NCI-H2029 treated with DMSO at 0.1 percent for 48 hours (cell line): ENCODE measurements around the gene CLTCL1.
"Not testable (repeated sequence)": the region's sequence is repeated elsewhere in the genome, so short reads cannot be mapped to it uniquely, and the experiment has no call there.

Source experiments
- DNase-seq: peaks from one replicate; lab custom pipeline; 2025; lab: John Stamatoyannopoulos, UW

The CLTCL1 gene

DNA sequence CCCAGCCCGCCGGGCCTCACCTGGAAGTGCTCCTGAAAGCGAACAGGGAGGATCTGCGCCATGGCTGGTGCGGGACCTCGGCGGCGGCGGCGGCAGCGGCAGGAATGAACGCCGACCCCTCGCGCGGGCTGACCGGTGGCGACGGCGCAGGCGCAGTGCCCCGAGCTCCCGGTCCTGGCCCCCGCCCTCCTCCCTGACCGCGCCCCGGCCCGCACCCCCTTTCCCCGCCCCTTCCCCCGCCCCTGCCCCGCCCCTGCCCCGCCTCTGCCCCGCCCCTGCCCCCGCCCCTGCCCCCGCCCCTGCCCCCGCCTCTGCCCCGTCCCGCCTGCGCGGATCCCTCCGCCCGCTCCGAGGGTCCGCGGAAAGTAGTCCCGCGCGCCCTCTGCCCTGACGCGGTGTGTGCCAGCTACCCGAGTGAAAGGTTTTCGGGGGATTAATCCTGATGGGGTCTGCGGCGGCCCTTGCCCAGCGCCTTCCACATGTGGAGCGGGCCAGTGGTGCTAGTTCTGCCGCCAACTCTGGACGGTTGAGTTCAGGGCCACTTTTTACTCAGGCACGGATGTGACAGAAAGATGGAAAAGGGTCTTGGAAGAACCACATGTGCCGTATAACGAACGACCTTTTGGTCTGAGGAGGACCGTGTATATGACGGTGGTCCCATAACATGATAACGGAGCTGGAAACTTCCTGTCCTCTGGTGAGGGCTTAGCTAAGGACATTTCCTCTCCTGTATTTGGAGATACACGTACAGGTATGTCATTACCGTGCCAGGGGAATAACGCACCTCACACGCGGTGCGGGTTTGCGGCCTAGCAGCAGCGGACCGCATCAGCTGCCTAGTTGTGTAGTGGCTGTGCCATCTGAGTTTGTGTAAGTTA, at the start of gene CLTCL1:
Gene CLTCL1 (minus strand): TSS at position 140 of the 878 bp plus-strand sequence. CDS start 78 bp downstream, at position 62.
- DNase-seq: no peak

DNA sequence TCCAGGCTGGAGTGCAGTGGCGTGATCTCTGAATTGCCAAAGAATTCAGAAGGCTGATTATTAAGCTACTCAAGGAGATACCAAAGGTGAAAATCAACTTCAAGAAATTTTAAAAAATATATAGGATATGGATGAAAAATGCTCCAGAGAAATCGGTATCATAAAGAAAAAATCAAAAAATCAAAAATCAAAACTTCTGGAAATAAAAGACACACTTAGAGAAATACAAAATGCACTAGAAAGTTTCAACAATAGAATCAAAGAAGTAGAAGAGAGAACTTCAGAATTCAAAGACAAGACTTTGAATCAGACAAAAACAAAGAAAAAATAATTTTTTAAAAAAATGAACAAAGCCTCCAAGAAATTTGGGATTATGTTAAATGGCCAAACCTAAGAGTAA, 45.6 kb upstream of the CLTCL1 start:
- no peak for DNase-seq

DNA sequence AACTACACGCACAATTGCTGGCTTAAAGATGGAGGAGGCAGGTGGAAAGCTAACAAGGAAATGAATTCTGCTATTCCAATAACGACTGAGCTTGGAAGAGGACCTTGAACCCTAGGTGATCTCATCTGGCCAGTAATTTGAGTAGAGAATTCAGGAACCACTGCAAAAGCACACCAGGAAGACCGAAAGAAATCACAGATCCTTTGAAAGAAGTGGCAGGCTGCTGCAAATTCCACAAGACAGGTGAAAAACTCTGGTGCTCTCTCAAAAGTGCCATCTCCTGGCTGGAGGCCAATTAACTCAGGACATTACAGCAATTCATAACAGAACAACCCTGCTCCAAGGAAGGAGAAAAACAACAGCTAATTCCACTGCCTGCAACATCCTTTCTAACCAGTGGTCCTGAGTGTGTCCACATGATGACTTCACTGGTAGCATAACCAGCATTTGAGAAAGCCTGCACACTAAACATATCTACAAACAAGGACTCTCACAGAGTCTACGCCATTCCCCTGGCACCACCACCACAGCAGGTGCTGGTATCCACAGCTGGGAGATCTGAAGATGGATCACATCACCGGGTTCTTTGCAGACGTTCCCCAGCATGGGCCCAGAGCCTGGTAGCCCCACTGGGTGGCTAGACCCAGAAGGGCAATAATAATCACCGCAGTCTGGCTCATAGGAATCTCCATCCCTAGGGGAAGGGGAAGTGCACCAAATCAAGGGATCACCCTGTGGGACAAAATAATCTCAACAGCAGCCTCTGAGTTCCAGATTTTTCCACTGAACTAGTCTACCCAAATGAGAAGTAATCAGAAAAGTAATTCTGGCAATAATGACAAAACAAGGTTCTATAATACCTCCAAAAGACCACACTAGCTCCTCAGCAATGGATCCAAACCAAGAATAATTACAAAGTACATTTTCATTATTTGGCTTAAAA, 44.9 kb upstream of the CLTCL1 start:
- DNase-seq: no peak

DNA sequence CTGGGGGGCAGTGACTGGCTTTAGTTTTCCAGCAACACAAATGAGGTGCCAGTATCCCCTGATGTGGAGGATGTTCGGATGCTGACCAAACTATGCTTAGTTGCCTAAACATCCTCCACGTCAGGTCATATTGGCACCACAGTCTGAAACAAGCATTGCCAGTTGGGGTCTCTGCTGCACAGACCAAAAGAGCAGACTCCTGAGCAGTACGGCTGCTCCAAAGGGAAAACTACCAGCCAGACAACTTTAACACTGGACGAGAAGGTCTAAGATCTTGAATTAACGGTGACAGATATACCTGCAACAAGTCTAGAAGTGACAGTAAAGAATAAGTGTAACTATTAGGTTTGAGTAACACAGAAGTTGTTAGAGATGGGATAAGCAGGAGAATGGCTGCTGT, 40.5 kb upstream of the CLTCL1 start:
- no peak for DNase-seq

DNA sequence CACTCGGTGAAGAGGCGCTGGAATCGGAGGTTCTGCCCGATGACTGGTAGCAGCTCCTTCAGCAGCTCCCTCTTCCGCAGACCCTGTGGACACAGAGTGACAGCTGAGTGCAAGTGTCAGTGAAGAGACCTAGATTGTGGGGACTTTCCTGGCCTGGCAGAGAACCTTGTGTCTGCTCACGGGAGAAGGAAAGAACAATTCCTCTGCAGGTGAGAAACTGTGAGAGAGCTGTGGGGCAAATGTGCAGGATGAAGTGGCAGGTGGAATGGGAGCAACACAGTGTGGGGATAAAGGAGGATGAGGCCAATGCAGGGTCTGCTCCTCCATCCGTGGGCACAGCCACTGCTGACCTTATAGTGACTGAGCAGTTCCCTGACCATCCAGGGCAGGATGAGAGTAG, 40.0 kb upstream of the CLTCL1 start:
- no peak for DNase-seq

DNA sequence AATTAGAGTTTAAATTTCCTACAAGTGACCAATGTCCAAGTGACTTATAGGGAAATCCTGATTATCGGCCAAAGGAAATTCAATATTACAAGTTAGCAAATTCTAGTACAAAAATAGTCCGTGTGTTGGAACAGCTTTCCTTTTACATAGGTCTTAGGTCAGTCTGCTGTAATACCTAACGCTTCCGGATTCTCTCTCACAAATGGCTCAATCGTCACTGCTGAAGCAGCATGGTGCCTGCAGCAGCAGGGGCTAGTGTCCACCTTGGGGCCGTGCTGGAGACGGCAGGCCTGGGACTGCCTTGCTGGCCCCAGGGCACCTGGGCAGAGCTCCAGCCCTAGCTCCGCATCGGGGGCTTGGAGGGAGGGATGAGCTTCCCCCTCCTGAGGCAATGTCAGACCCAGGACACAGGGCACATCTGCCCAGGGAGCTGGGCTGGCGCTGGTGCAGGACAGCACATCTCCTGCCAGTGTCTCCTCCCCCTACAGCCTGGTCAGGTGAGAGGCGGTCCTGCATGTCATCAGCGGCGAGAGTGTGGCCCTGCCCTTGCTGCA, 39.4 kb upstream of the CLTCL1 start:
- no peak for DNase-seq

DNA sequence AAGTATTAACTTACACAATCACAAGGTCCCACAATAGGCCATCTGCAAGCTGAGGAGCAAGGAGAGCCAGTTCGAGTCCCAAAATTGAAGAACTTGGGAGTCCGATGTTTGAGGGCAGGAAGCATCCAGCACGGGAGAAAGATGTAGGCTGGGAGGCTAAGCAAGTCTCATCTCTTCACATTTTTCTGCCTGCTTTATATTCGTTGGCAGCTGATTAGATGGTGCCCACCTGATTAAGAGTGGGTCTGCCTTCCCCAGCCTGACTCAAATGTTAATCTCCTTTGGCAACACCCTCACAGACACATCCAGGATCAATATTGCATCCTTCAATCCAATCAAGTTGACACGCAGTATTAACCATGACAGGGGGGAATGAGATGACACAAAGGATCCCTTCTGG, 38.7 kb upstream of the CLTCL1 start:
- DNase-seq: not testable (repeated sequence)

DNA sequence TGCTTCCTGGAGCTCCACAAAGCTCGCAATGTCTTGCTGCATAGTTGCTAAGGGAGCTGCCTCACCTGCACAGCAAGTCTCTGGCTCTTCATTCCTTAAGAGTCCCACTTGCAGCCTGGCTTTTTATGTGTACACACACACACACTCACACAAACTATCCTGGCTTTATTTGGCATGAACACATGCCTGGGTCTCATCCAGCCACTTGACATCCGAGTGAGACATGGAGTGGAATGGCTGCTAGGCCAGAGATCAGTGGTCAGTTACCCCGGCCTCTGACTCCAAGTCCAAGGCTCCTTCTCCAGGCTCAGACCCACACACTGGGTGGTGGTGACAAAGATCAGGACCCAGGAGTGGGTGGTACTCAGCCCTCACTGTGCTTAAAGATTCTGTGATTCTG, 37.9 kb upstream of the CLTCL1 start:
- no peak for DNase-seq

DNA sequence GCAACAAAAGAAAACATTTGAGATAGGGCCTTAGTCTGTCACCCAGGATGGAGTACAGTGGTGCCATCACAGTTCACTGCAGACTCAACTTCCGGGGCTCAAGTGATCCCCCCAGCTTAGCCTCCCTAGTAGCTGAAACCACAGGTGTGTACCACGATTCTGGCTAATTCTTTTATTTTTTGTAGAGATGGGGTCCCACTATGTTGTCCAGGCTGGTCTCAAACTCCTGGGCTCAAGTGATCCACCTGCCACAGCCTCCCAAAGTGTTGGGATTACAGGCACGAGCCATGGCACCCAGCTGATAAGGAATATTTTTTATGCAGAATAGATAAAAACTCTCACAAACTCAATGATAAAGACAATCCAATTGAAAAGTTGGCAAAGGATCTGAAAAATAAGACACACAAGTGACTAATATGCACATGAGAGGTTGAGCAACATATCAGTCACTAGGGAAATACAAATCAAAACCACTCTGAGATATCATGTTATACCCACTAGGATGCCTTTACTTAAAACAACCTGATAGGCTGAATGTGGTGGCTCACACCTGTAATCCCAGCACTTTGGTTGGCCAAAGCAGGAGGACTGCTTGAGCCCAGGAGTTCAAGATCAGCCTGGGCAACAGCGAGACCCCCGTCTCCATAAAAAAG, 33.9 kb upstream of the CLTCL1 start:
- no peak for DNase-seq

DNA sequence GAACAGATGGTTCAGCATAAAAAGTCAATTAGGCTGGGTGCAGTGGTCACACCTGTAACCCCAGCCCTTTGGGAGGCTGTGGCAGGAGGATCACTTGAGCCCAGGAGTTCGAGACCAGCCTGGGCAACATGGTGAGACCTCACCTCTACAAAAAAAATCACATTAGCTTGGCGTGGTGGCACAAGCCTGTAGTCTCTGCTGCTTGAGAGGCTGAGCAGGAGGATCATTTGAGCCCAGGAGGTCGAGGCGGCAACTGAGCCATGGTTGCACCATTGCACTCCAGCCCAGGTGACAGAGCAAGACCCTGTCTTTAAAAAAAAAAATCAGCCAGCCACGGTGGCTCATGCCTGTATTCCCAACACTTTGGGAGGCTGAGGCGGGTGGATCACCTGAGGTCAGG, 31.9 kb upstream of the CLTCL1 start:
- DNase-seq: not testable (repeated sequence)

DNA sequence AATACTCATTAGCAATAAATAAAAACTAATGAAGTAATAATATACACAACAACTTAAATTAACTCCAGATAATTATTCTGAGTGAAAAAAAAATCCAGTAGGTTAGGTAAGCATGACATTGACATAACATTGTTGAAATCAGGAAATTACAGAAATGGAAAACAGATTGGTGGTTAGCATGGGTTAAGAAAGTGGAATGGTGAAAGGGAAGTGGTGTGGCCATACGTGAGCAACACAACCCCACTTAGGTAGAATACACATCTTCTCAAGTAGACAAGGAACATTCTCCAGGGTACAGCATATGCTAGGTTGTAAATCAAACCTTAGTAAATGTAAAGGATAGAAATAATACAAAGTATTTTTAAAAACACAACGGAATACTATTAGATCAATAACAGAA, 30.2 kb upstream of the CLTCL1 start:
- DNase-seq: no peak

DNA sequence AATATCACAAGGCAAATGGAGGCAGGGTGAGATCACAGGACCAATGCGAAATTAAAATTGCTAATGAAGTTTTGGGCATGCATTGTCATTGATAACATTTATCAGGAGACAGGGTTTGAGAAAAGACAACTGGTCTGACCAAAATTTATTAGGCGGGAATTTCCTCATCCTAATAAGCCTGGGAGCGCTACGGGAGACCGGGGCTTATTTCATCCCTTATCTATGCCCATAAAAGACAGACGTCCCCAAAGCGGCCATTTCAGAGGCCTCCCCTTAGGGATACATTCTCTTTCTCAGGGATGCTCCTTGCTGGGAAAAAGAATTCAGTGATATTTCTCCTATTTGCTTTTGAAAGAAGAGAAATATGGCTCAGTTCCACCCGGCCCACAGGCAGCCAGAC, 28.6 kb upstream of the CLTCL1 start:
- not testable (repeated sequence) for DNase-seq

DNA sequence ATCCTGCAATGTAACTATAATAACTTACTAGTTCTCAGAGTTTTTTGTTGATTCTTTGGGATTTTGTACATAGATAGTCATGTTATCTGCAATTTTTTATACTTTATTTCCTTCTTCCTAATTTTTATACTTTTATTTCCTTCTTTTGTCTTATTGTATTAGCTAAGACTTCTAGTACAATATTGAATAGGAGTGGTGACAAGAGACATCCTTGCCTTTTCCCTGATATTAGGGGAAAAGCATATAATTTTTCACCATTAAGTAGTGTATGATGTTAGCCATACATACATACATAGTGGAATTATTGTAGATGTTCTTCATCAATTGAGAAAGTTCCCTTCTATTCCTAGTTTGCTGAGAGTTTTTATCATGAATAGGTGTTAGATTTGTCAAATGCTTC, 27.8 kb upstream of the CLTCL1 start:
- no peak for DNase-seq

DNA sequence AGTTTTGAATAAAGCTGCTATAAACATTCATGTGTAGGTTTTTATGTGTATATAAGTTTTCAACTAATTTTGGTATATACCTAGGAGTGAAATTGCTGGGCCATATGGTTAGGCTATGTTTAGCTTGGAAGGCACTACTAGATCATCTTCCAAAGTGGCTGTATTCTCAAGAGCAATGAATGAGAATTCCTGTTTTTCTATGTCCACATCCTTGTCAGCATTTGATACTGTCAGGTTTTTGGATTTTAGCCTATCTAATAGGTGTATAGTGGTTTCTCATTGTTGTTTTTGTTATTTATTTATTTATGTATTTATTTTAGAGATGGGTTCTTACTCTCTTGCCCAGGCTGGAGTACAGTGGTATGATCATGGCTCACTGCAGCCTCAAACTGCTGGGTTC, 26.3 kb upstream of the CLTCL1 start:
- no peak for DNase-seq

DNA sequence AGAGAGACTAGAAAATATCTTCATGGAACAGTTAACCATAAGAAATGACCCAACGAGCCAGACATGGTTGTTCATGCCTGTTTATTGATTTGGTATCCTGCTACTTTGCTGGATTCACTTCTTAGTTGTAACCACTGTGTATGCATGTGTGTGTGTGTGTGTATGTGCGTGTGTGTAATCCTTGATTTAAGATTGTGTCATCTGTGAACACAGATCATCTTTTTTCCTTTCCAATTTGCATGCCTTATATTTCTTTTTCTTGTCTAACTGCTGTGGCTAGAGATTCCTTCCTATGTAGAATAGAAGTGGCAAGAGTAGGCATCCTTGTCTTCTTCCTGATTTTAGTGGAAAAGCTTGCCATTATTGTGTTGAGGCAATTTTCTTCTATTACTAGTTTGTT, 16.4 kb upstream of the CLTCL1 start:
- DNase-seq: no peak

DNA sequence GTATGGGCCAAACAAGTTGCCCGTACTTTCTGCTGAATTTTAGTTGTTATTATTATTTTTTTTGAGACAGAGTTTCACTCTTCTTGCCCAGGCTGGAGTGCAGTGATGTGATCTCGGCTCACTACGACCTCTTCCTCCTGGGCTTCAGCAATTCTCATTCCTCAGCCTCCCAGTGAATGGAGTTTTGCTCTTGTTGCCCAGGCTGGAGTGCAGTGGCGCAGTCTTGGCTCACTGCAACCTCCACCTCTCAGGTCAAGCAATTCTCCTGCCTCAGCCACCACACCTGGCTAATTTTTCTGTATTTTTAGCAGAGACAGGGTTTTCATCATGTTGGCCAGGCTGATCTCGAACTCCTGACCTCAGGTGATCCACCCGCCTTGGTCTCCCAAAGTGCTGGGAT, 15.0 kb upstream of the CLTCL1 start:
- not testable (repeated sequence) for DNase-seq

DNA sequence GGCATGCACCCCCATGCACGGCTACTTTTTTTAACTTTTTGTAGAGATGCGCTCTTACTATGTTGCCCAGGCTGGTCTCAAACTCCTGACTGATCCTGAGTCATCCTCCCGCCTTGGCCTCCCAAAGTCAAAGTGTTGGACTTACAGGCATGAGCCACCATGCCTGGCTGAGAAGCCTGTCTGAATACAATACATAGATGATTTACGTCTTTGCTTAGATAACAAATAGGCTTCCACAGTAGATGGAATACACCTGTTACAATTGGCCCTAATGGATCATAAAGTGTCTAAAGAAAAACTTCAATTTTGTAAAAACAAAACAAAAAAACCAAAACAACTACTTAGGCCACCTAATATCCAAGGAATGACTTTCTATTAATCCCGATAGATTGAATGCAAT, 13.0 kb upstream of the CLTCL1 start:
- no peak for DNase-seq

DNA sequence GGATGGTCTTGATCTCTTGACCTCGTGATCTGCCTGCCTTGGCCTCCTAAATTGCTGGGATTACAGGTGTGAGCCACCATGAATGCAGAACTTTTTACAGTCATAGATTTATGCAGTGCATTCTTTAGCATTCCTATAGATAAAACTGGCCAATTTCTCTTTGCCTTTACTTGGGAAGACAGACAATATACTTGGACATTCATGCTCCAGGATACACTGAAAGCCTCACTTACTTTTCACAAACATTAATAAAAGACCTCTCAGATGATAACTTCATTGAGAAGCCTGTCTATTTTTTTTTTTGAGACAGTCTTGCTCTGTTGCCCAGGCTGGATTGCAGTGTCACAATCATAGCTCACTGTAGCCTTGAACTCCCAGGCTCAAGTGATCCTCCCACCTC, 12.3 kb upstream of the CLTCL1 start:
- DNase-seq: no peak

DNA sequence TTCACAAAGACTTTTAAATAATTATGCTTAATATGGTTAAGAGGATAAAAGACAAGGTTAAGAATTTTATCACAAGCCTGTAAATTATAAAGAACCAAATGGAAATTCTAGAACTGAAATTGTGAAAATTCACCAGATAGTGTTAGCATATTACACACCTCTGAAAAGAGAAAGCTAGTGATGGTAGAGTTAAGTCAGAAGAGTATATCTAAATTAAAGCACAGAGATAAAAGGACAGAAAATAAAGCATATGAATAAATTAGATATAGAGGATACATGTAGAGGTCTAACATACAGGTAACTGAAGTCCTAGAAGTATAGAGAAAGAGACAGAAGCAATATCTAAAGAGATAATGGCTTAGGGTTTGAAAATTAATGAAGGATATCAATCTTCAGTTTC, 4.2 kb upstream of the CLTCL1 start:
- DNase-seq: no peak

DNA sequence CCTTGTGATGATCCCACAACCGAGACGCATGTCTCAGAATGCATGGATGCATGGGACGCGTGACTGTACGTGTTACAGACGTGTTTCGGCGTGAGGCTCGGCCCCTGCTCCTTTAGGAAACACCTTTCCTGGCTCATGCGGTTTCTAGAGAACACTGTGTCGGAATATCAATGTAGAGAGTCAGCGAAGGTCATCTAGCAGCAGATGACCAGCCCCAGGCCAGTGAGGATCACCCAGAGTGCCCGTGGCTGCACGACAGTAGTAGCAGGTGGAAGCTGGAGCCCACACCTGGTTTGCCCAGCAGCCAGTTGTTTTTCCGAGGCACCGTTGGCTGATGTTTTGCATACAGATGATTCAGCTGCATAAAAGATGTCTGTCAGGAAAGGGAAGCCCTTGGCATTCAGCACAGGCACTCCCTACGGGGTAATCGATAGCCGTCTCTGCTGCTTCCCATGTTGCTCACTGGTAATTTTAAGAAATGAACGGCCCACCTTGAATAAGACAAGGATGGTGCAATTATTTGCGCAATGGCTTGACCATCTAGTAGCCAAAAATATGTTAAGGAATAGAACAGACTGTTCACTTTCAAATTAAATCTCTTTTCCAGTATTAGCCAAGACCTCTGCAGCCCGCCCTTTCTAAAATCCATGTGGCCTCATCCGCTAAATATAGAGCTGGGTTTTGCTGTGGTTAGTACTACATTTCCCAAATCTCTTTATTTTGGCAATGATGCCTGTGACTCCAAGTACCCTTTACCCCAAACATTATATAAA, 1.1 kb upstream of the CLTCL1 start:
- no peak for DNase-seq

DNA sequence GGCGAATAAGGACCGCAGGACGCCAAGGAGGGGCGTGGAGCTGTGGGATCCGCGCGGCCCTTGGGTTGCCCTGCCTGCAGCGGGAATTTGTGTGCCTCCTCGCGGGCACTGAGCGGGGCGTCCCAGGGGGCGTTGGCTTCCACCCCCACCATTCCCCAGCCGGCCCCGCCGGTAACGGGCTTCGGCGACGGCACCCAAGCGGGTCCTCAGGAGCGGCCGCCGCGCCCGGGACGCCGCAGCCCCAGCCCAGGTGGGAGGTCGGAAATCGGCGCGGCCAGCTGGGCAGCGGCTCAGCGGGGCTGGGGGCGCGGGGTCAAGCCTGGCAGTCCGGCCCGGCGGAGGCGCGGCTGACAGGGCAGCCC, 320 bp downstream of the CLTCL1 start:
- no peak for DNase-seq
